ENCODE measurements around the gene FAM78A. TPM values are rescaled to one million over a fixed set of nuclear protein-coding genes. Genes with fewer than 3 reads are reported as not detected.

The FAM78A gene
- total RNA-seq, 1 experiment from 2014 or later = 3.4 TPM

- no peaks in the 10 kb centered on the region for H3K79me2 ChIP-seq (ENCODE audit: insufficient read depth, low read length)
- H3K4me3 ChIP-seq (replicated peaks in 1 of 2; ENCODE audit: low read depth in 1 of 2, low read length in 2 of 2) = no peak overlapping the region
- CTCF ChIA-PET = no interaction called here
- H3K27me3 ChIP-seq (ENCODE audit: insufficient read depth, low read length) = no peaks in the 10 kb centered on the region
- H3K9ac ChIP-seq (ENCODE audit: low read length) = no peak overlapping the region
- H2AFZ ChIP-seq (ENCODE audit: low read depth, low read length, poor library complexity, severe bottlenecking) = no peak overlapping the region
- BruUV-seq (replicated peaks) = no TSS peak
- H3K9me3 ChIP-seq (ENCODE audit: control insufficient read depth in 1 of 2, insufficient read depth in 1 of 2, low read depth in 1 of 2, low read length in 2 of 2) = no peaks in the 10 kb centered on the region
- H3K36me3 ChIP-seq (ENCODE audit: control insufficient read depth in 1 of 2, insufficient read depth in 2 of 2, low read length in 2 of 2) = no peaks in the 10 kb centered on the region
- ATAC-seq = no peak
- no peaks in the 10 kb centered on the region for H3K9me2 ChIP-seq (ENCODE audit: insufficient read depth)
- peaks cover 0 to 3% of the 10 kb centered on the region in 2 experiments; a peak in 1 of 4 replicates for H3K4me1 ChIP-seq (ENCODE audit: control insufficient read depth in 1 of 2, insufficient read depth in 2 of 2, low read length in 2 of 2)
- POLR2A ChIA-PET = no interaction called here
- intact Hi-C loops (cut with micrococcal nuclease) = no loop called here
- H3K4me2 ChIP-seq (ENCODE audit: low read length) = no peak overlapping the region
- RAD21 ChIA-PET (ENCODE audit: low non-redundant PET in 1 of 2, low total read pairs in 2 of 2, uncharacterized antibody in 2 of 2, unreplicated experiment in 2 of 2) = no interaction called here
- H4K20me1 ChIP-seq (ENCODE audit: insufficient read depth) = no peaks in the 10 kb centered on the region
- no peak for DNase-seq (ENCODE audit: low read depth, low spot score)
- TF ChIP-seq SP1 (IDR thresholded peaks at IDR 0.05; ENCODE audit: low read depth) (no peak), CTCF (IDR thresholded peaks at IDR 0.05 in 2 of 3, conservative IDR thresholded peaks at IDR 0.05 in 1 of 3; ENCODE audit: borderline replicate concordance in 1 of 3, insufficient read depth in 1 of 3, low read depth in 2 of 3, low read length in 2 of 3) (no peak), YY1 (IDR thresholded peaks at IDR 0.05; ENCODE audit: extremely low read depth, insufficient replicate concordance, low read depth, low read length) (no peak), REST (IDR thresholded peaks at IDR 0.05; ENCODE audit: low read depth) (no peak), ZBTB33 (IDR thresholded peaks at IDR 0.05; ENCODE audit: extremely low read depth, insufficient replicate concordance, low read length) (no peak), CBX3 (IDR thresholded peaks at IDR 0.05; ENCODE audit: low read depth) (no peak), SRF (IDR thresholded peaks at IDR 0.05; ENCODE audit: low read depth) (no peak), FOSL1 (IDR thresholded peaks at IDR 0.05; ENCODE audit: low read depth) (no peak), EGR1 (IDR thresholded peaks at IDR 0.05; ENCODE audit: low read depth) (no peak), EZH2 (IDR thresholded peaks at IDR 0.05) (no peak), ZFX (IDR thresholded peaks at IDR 0.05) (no peak), ELF1 (IDR thresholded peaks at IDR 0.05; ENCODE audit: borderline replicate concordance, low read depth) (no peak), ZNF274 (IDR thresholded peaks at IDR 0.05; ENCODE audit: low read depth, low read length) (no peak), ATF3 (IDR thresholded peaks at IDR 0.05) (no peak)
- H3K27ac ChIP-seq (ENCODE audit: low read depth, low read length) = no peak overlapping the region
Observed at GRCh38 chr9:131273146-131273855, 3.0 kb downstream of the FAM78A start.

All from HCT116 (cell line).